Melanocyte of skin (primary cell): Measurements from ENCODE around the gene UNCX. TPM values are rescaled to one million over a fixed set of nuclear protein-coding genes. Genes with fewer than 3 reads are reported as not detected.

Experiments
- total RNA-seq, 2 donors: library from RNA; depleted of rRNA; stranded (reverse); fragments of >200 nt; gene quantifications; 2 replicates each; pipeline ENCODE4 v1.2.3, GENCODE V29; 2012

UNCX gene
- total RNA-seq, result not detected

DNA sequence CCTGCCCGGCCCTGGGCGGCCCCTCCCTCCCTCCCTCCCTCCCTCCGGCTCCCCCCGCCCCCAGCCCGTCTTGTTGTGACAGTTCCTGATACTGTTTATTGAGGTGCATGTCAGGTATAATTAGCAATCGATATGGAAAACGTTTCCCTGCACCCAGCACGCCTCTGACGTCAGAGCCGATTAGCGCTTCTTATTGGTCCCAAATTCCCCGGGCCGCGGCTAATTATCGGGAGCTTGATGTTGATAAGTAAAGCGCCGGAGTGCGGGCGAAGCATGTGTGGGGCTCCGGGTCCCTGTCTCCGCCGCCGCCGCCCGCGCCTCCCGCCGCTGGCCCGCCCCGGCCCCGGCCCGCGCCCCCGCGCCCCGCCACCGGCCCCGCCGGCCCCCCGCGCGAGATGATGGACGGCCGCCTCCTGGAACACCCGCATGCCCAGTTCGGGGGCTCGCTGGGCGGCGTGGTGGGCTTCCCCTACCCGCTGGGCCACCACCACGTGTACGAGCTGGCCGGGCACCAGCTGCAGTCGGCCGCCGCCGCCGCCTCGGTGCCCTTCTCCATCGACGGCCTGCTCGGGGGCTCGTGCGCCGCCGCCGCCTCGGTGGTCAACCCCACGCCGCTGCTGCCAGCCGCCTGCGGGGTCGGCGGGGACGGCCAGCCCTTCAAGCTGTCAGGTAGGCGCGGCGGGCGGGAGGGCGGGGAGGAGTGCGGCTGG, at the start of gene UNCX:
Gene UNCX (plus strand): TSS at position 250 of the 710 bp plus-strand sequence. CDS start 146 bp downstream, at position 396.

Other genes starting within 250 kb of the UNCX start
- gene CYP2W1, start 249.7 kb upstream of the UNCX start, total RNA-seq, result not detected
- 1 to 10 TPM; 1.3 to 2.1 TPM for gene GPR146, start 188.3 kb upstream of the UNCX start, total RNA-seq
- 1 to 10 TPM; 2.4 to 3.7 TPM for gene GPER1, start 144.8 kb upstream of the UNCX start, total RNA-seq
- gene ZFAND2A, start 72.7 kb upstream of the UNCX start, total RNA-seq, result 10 to 100 TPM; 12.4 to 19.3 TPM
- 10 to 100 TPM in 1 of 2 donors, 1 to 10 TPM in 1; 9.0 to 15.8 TPM for gene MICALL2, start 226.6 kb downstream of the UNCX start, total RNA-seq